Measurements from ENCODE around the gene FRYL.

DNA sequence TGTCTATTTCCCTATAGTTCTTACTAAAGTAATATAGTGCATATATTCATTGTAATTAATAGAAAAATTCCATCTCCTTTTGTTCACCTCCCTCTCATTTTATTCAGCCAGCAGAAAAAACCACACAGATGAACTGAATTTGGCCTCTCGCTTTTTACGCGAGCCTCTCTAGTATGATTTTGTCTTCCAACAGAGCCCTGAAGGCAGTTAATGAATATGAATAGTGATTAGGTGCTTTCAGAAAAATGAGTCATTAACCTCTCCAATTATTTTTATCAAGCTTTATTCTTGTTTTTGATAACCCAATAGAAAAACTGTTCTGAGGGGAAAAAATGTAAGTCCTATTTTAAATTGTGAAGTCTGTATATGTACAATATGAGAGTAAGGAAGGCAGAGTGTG is 215.9 kb downstream of the FRYL start:
- TF ChIP-seq, protein P1, sequence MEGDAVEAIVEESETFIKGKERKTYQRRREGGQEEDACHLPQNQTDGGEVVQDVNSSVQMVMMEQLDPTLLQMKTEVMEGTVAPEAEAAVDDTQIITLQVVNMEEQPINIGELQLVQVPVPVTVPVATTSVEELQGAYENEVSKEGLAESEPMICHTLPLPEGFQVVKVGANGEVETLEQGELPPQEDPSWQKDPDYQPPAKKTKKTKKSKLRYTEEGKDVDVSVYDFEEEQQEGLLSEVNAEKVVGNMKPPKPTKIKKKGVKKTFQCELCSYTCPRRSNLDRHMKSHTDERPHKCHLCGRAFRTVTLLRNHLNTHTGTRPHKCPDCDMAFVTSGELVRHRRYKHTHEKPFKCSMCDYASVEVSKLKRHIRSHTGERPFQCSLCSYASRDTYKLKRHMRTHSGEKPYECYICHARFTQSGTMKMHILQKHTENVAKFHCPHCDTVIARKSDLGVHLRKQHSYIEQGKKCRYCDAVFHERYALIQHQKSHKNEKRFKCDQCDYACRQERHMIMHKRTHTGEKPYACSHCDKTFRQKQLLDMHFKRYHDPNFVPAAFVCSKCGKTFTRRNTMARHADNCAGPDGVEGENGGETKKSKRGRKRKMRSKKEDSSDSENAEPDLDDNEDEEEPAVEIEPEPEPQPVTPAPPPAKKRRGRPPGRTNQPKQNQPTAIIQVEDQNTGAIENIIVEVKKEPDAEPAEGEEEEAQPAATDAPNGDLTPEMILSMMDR (conservative IDR thresholded peaks at IDR 0.05; ENCODE audit: low read depth, low read length): no peak
- TF ChIP-seq EZH2 (IDR thresholded peaks at IDR 0.05; ENCODE audit: low read length, unreplicated experiment) (no peak), EZH2phosphoT487 (IDR thresholded peaks at IDR 0.05; ENCODE audit: borderline replicate concordance, low read length) (no peak)

Measured in PC-3 (cell line).